ENCODE results near the gene IRAK2.

DNA sequence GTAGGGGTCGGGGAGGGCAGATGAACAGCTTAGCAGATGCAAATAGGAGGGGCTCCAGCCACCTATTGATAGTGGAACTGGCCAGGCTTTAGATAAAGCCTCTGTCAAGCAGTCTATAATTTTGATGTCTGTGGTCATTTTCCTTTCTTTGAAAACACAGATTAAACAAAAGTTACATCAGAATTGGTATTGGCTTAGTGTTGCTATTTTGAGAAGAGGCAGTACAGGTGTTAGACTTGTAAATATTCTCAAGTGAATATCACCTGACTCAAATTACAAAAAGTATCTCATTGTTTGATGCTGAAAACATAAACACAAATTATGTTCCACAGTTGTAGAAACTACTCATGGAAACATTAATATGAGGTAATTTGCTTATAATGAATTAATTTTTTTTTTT, 109.9 kb downstream of the IRAK2 start:
- no peak for TF ChIP-seq POLR2A (IDR thresholded peaks at IDR 0.05; ENCODE audit: control extremely low read depth in 1 of 2, low read depth in 2 of 2, low read length in 2 of 2)
- TF ChIP-seq PHF8 (conservative IDR thresholded peaks at IDR 0.05; ENCODE audit: low read depth, low read length): no peak
- TF ChIP-seq, protein P1, sequence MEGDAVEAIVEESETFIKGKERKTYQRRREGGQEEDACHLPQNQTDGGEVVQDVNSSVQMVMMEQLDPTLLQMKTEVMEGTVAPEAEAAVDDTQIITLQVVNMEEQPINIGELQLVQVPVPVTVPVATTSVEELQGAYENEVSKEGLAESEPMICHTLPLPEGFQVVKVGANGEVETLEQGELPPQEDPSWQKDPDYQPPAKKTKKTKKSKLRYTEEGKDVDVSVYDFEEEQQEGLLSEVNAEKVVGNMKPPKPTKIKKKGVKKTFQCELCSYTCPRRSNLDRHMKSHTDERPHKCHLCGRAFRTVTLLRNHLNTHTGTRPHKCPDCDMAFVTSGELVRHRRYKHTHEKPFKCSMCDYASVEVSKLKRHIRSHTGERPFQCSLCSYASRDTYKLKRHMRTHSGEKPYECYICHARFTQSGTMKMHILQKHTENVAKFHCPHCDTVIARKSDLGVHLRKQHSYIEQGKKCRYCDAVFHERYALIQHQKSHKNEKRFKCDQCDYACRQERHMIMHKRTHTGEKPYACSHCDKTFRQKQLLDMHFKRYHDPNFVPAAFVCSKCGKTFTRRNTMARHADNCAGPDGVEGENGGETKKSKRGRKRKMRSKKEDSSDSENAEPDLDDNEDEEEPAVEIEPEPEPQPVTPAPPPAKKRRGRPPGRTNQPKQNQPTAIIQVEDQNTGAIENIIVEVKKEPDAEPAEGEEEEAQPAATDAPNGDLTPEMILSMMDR (IDR thresholded peaks at IDR 0.05; ENCODE audit: control extremely low read depth in 1 of 3, insufficient read depth in 1 of 3, low read depth in 1 of 3, low read length in 3 of 3): no peak
- TF ChIP-seq EP300 (IDR thresholded peaks at IDR 0.05; ENCODE audit: borderline replicate concordance in 1 of 2, low read depth in 2 of 2, low read length in 2 of 2): no peak
- TF ChIP-seq, protein P2, sequence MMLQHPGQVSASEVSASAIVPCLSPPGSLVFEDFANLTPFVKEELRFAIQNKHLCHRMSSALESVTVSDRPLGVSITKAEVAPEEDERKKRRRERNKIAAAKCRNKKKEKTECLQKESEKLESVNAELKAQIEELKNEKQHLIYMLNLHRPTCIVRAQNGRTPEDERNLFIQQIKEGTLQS (IDR thresholded peaks at IDR 0.05; ENCODE audit: insufficient read depth, low read depth, low read length): no peak
- no peak for TF ChIP-seq GTF2F1 (IDR thresholded peaks at IDR 0.05; ENCODE audit: borderline replicate concordance, low read depth, low read length)
- no peak for TF ChIP-seq JUN (IDR thresholded peaks at IDR 0.05; ENCODE audit: low read depth, low read length)
- TF ChIP-seq EZH2 (IDR thresholded peaks at IDR 0.05; ENCODE audit: low read depth, low read length, severe bottlenecking): no peak
- TF ChIP-seq POLR2AphosphoS5 (IDR thresholded peaks at IDR 0.05; ENCODE audit: low read depth, low read length): no peak
- TF ChIP-seq TAF1 (IDR thresholded peaks at IDR 0.05; ENCODE audit: low read depth, low read length): no peak
- TF ChIP-seq TCF12 (IDR thresholded peaks at IDR 0.05; ENCODE audit: low read depth, low read length): no peak
- TF ChIP-seq ZNF274 (IDR thresholded peaks at IDR 0.05; ENCODE audit: borderline replicate concordance, extremely low read depth, low read length): no peak
- no peak for TF ChIP-seq TEAD4 (IDR thresholded peaks at IDR 0.05; ENCODE audit: low read depth, low read length)

All from H1 (cell line).